Stomach smooth muscle (tissue), 2 donors: ENCODE data around the gene BRD1.

Source experiments
- H3K27ac ChIP-seq: one replicate; pipeline ENCODE4 v1.7.0; 2013; ENCODE audit warnings: mild to moderate bottlenecking, low read length, inconsistent platforms
- H3K27me3 ChIP-seq, 2 donors: one replicate each; pipeline ENCODE4 v1.7.0; 2013; ENCODE audit warnings: low read length in 2 of 2; ENCODE audit not compliant: insufficient read depth in 2 of 2, control insufficient read depth in 1 of 2
- H3K36me3 ChIP-seq, 2 donors: one replicate each; pipeline ENCODE4 v1.7.0; 2013; ENCODE audit warnings: low read length in 2 of 2; ENCODE audit not compliant: control insufficient read depth in 2 of 2, insufficient read depth in 2 of 2
- H3K4me1 ChIP-seq: one replicate; pipeline ENCODE4 v1.7.0; 2013; ENCODE audit warnings: low read length; ENCODE audit not compliant: control insufficient read depth, insufficient read depth
- H3K4me3 ChIP-seq, 2 donors: one replicate each; pipeline ENCODE4 v1.7.0; 2013; ENCODE audit warnings: low read length in 2 of 2
- H3K9ac ChIP-seq, 2 donors: one replicate each; pipeline ENCODE4 v1.7.0; 2013; ENCODE audit warnings: low read length in 2 of 2, mild to moderate bottlenecking in 1 of 2
- H3K9me3 ChIP-seq, 2 donors: one replicate each; pipeline ENCODE4 v1.7.0; 2013; ENCODE audit warnings: low read length in 2 of 2; ENCODE audit not compliant: control insufficient read depth in 2 of 2
- donor health status: healthy.
- donor health status: Pancreatic carcinoma.

The BRD1 gene

DNA sequence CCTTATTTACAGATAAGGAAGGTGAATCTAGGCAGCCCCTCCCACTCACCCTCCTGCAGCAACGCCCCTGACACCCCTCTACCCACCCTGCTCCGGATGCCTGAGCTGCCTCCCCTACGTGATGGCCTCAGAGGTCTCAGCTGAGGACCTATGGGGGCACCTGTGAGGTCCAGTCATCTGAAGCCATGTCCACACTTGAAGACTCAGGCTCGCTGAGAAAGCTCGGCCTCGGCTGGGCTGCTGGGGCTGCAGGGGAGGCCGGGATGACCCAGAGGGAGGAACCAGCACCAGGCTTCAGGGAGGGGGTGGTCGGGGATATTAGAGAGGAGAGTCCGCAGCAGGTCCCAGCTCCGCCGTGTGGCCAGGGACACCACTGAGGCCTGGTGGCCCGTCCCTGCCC lies 92.8 kb downstream of the BRD1 start:
- H3K4me3 ChIP-seq, result no peak overlapping the region
- H3K27me3 ChIP-seq, result peaks cover 17% of the 10 kb centered on the region in 2 donors

GRCh38 chr22:49734390-49734789 lies 93.3 kb downstream of the BRD1 start:
- Histone ChIP-seq H3K27me3 (peaks cover 17% of the 10 kb centered on the region in 2 donors), H3K4me3 (no peak overlapping the region)

More for the DNA sequence above, 92.8 kb downstream of the BRD1 start:
- no peaks in the 10 kb centered on the region for H3K4me1 ChIP-seq
- H3K9me3 ChIP-seq, result no peaks in the 10 kb centered on the region
- H3K36me3 ChIP-seq, result no peaks in the 10 kb centered on the region
- H3K27ac ChIP-seq, result no peak overlapping the region
- no peak overlapping the region for H3K9ac ChIP-seq

GRCh38 chr22:49733631-49734030 lies 94.0 kb downstream of the BRD1 start:
- Histone ChIP-seq H3K4me3 (no peak overlapping the region), H3K9me3 (no peaks in the 10 kb centered on the region), H3K9ac (no peak overlapping the region), H3K36me3 (no peaks in the 10 kb centered on the region), H3K4me1 (no peaks in the 10 kb centered on the region), H3K27me3 (peaks cover 17 to 20% of the 10 kb centered on the region in 2 donors), H3K27ac (no peak overlapping the region)

More at GRCh38 chr22:49734390-49734789, 93.3 kb downstream of the BRD1 start:
- H3K9ac ChIP-seq, result no peak overlapping the region
- H3K4me1 ChIP-seq, result no peaks in the 10 kb centered on the region
- H3K27ac ChIP-seq, result no peak overlapping the region
- H3K36me3 ChIP-seq, result no peaks in the 10 kb centered on the region
- no peaks in the 10 kb centered on the region for H3K9me3 ChIP-seq

DNA sequence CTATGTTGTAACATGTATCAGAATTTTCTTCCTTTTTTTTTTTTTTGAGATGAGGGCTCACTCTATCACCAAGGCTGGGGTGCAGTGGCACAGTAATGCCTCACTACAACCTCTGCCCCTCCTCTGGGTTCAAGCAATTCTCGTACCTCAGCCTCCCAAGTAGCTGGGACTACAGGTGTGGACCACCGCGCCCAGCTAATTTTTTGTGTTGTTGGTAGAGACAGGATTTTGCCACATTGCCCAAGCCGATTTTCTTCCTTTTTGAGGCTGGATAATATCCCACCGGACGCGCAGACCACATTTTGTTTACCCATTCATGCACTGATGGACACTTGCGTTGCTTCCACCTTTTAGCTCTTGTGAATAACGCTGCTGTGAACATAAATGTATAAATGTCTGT lies 97.0 kb downstream of the BRD1 start:
- H3K27ac ChIP-seq, result no peak overlapping the region
- H3K9ac ChIP-seq, result no peak overlapping the region
- H3K4me1 ChIP-seq, result no peaks in the 10 kb centered on the region
- no peaks in the 10 kb centered on the region for H3K36me3 ChIP-seq
- H3K4me3 ChIP-seq, result no peak overlapping the region
- peaks cover 24 to 29% of the 10 kb centered on the region in 2 donors for H3K27me3 ChIP-seq
- H3K9me3 ChIP-seq, result no peaks in the 10 kb centered on the region

- H3K9me3 ChIP-seq, result no peaks in the 10 kb centered on the region
- no peak overlapping the region for H3K4me3 ChIP-seq
- peaks cover 29 to 32% of the 10 kb centered on the region in 2 donors for H3K27me3 ChIP-seq
- H3K27ac ChIP-seq, result no peak overlapping the region
- no peaks in the 10 kb centered on the region for H3K36me3 ChIP-seq
- peaks cover 4% of the 10 kb centered on the region for H3K4me1 ChIP-seq
- no peak overlapping the region for H3K9ac ChIP-seq
Observed at GRCh38 chr22:49728570-49729271, 99.0 kb downstream of the BRD1 start.

DNA sequence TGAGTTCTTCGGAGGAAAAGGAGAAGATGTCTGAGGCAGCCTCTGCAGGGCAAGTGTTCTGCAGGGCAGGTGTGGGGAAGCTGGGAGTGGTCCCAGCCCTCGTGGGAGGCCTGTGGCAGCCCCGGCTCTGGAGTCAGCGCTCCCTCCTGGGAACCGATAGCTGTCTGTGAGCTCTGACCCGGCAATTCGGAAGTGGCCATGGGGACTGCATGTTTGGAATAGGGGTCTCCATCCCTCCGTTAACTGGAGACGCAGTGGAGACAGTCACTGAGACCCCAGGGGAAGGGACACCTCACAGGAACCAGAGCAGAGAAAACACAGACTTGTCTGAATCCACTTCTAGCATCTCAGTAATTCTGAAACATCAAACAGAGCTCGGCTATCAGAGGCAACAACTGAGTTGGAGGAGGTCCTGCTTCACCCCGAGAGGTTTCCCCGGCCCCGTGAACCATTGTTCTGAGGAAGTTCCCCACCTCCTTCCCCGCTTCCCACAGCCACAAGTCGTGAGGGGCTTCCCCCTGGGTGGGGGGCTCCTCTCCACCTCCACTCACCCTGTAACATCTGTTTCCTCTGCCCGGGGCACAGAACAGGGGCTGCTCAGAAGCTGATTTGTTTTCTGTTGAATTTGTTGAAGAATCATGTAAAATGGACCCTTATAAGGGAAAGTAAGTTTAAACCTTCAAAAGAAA lies 99.6 kb downstream of the BRD1 start:
- Histone ChIP-seq H3K9ac (no peak overlapping the region), H3K9me3 (no peaks in the 10 kb centered on the region), H3K4me1 (peaks cover 4% of the 10 kb centered on the region), H3K36me3 (no peaks in the 10 kb centered on the region), H3K4me3 (no peak overlapping the region), H3K27ac (no peak overlapping the region), H3K27me3 (peaks cover 27 to 32% of the 10 kb centered on the region in 2 donors)

- no peak overlapping the region for H3K27ac ChIP-seq
- H3K27me3 ChIP-seq, result peaks cover 27 to 32% of the 10 kb centered on the region in 2 donors
- H3K9ac ChIP-seq, result no peak overlapping the region
- H3K9me3 ChIP-seq, result no peaks in the 10 kb centered on the region
- peaks cover 4% of the 10 kb centered on the region for H3K4me1 ChIP-seq
- no peak overlapping the region for H3K4me3 ChIP-seq
- H3K36me3 ChIP-seq, result no peaks in the 10 kb centered on the region
Observed at GRCh38 chr22:49727191-49727880, 100.3 kb downstream of the BRD1 start.

DNA sequence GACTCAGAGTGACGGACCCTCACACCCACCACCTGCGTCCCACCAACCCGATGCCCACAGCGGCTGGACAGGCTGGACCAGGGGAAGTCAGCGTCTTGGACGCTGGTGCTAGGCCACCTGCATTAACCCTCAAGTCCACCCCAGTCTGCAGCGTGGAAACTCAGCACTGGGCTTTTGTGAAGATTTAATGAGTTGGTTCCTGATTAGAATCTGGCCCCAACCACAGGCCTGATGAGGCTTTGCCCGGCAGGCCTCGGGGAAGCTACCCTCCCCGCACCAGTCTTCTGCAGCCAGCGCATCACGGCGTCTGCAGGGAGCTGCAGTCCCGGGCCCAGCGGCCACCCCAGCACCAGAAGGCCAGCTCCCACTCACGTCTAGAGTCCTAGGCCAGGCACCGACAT lies 101.0 kb downstream of the BRD1 start:
- Histone ChIP-seq H3K9ac (no peak overlapping the region), H3K4me1 (peaks cover 4% of the 10 kb centered on the region), H3K27me3 (peaks cover 27 to 29% of the 10 kb centered on the region in 2 donors), H3K27ac (no peak overlapping the region), H3K4me3 (no peak overlapping the region), H3K36me3 (no peaks in the 10 kb centered on the region), H3K9me3 (no peaks in the 10 kb centered on the region)

- H3K27ac ChIP-seq, result no peak overlapping the region
- H3K9me3 ChIP-seq, result no peaks in the 10 kb centered on the region
- peaks cover 27 to 29% of the 10 kb centered on the region in 2 donors for H3K27me3 ChIP-seq
- no peak overlapping the region for H3K4me3 ChIP-seq
- no peaks in the 10 kb centered on the region for H3K36me3 ChIP-seq
- H3K9ac ChIP-seq, result no peak overlapping the region
- peaks cover 4% of the 10 kb centered on the region for H3K4me1 ChIP-seq
Observed at GRCh38 chr22:49726022-49726681, 101.5 kb downstream of the BRD1 start.

DNA sequence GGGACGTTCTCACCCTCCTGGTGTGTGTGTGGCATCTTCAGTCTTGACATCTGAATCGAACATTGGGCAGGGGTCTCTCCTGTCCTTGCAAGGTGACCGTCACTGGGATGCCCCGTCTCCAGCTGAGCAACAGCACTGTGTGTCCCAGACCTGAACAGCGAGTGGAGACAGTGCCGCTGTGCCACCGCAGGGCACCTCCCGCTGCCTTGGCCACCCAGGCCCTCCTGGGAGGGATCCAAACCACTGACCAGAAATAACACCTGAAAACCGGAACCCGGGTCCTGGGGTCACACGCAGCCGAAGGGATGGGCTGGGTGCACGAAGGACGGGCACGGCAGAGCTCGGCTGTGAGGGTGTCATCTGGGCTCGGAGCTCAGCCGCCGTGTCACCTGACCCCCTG lies 102.2 kb downstream of the BRD1 start:
- Histone ChIP-seq H3K9me3 (no peaks in the 10 kb centered on the region), H3K4me1 (peaks cover 4% of the 10 kb centered on the region), H3K36me3 (no peaks in the 10 kb centered on the region), H3K27me3 (peaks cover 27 to 29% of the 10 kb centered on the region in 2 donors), H3K27ac (no peak overlapping the region), H3K4me3 (no peak overlapping the region), H3K9ac (no peak overlapping the region)
